GM12878 (cell line): ENCODE data around the gene TACR1.
"Not testable (repeated sequence)": the region's sequence is repeated elsewhere in the genome, so short reads cannot be mapped to it uniquely, and the experiment has no call there.

ENCODE experiments used
- CBFB ChIP-seq: IDR thresholded peaks from 2 replicates; pipeline ENCODE4 v1.6.1; 2016; ENCODE audit warnings: antibody characterized with exemption, low read depth
- CHD1 ChIP-seq: IDR thresholded peaks from 2 replicates; pipeline ENCODE4 v1.6.1; 2012; ENCODE audit warnings: low read depth, low read length, improper control_type of control experiment
- ETV6 ChIP-seq, 2 experiments: fragments of 450-650 bp in 1 of 2; IDR thresholded peaks in 1 of 2; conservative IDR thresholded peaks in 1 of 2; 2 replicates each; pipeline ENCODE4 v1.6.1; 2014; ENCODE audit warnings: antibody characterized with exemption in 1 of 2, borderline replicate concordance in 1 of 2, low read depth in 1 of 2, mild to moderate bottlenecking in 1 of 2, moderate library complexity in 1 of 2
- MYC ChIP-seq: IDR thresholded peaks from 2 replicates; pipeline ENCODE4 v1.6.1; 2011; ENCODE audit warnings: mild to moderate bottlenecking, low read length, moderate library complexity, inconsistent platforms; ENCODE audit not compliant: insufficient read depth, insufficient replicate concordance, insufficient read length, severe bottlenecking
- POLR2A ChIP-seq: IDR thresholded peaks from 2 replicates; pipeline ENCODE4 v1.6.1; 2011; ENCODE audit warnings: low read depth, mild to moderate bottlenecking, low read length
- POLR2AphosphoS5 ChIP-seq: IDR thresholded peaks from 2 replicates; pipeline ENCODE4 v1.6.1; 2011; ENCODE audit warnings: mild to moderate bottlenecking, low read length, inconsistent platforms
- YY1 ChIP-seq: IDR thresholded peaks from 2 replicates; pipeline ENCODE4 v1.6.1; 2011; ENCODE audit warnings: low read depth, mild to moderate bottlenecking, low read length
- ZNF274 ChIP-seq: IDR thresholded peaks from one replicate; pipeline ENCODE4 v1.8.0; 2011; ENCODE audit not compliant: insufficient read length, insufficient read depth
- ZZZ3 ChIP-seq: IDR thresholded peaks from 2 replicates; pipeline ENCODE4 v1.6.1; 2011; ENCODE audit warnings: low read depth; ENCODE audit not compliant: control insufficient read depth, insufficient read length
- TF ChIP-seq, protein P1 (sequence below), 3 experiments: IDR thresholded peaks in 2 of 3; conservative IDR thresholded peaks in 1 of 3; 2 replicates each; pipeline ENCODE4 v1.5.1; 2011; ENCODE audit warnings: low read depth in 3 of 3, low read length in 3 of 3, mild to moderate bottlenecking in 3 of 3, control low read depth in 2 of 3, moderate library complexity in 2 of 3, inconsistent platforms in 1 of 3, mixed read lengths in 1 of 3; ENCODE audit not compliant: control insufficient read depth in 2 of 3, insufficient read depth in 1 of 3; ENCODE audit errors: extremely low read depth in 1 of 3

- not testable (repeated sequence) for TF ChIP-seq CBFB; CHD1; ETV6 (conservative IDR thresholded peaks at IDR 0.05 in 1 of 2, IDR thresholded peaks at IDR 0.05 in 1 of 2; ENCODE audit: borderline replicate concordance in 1 of 2, low read depth in 1 of 2); MYC; ZZZ3; ZNF274; POLR2AphosphoS5; POLR2A; YY1
- TF ChIP-seq, protein P1, sequence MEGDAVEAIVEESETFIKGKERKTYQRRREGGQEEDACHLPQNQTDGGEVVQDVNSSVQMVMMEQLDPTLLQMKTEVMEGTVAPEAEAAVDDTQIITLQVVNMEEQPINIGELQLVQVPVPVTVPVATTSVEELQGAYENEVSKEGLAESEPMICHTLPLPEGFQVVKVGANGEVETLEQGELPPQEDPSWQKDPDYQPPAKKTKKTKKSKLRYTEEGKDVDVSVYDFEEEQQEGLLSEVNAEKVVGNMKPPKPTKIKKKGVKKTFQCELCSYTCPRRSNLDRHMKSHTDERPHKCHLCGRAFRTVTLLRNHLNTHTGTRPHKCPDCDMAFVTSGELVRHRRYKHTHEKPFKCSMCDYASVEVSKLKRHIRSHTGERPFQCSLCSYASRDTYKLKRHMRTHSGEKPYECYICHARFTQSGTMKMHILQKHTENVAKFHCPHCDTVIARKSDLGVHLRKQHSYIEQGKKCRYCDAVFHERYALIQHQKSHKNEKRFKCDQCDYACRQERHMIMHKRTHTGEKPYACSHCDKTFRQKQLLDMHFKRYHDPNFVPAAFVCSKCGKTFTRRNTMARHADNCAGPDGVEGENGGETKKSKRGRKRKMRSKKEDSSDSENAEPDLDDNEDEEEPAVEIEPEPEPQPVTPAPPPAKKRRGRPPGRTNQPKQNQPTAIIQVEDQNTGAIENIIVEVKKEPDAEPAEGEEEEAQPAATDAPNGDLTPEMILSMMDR (IDR thresholded peaks at IDR 0.05 in 2 of 3, conservative IDR thresholded peaks at IDR 0.05 in 1 of 3; ENCODE audit: control insufficient read depth in 2 of 3, extremely low read depth in 1 of 3, insufficient read depth in 1 of 3, low read depth in 3 of 3, low read length in 3 of 3): not testable (repeated sequence)
Measured at GRCh38 chr2:75146221-75146605, 53.1 kb downstream of the TACR1 start.
